HepG2 (cell line): ENCODE results near the gene MASP1. TPM values are rescaled to one million over a fixed set of nuclear protein-coding genes. Genes with fewer than 3 reads are reported as not detected.

Experiments used
- BRF2 ChIP-seq: sonication (generic); formaldehyde crosslinking; IDR thresholded peaks from 2 replicates; pipeline ENCODE4 v1.8.1; 2022; ENCODE audit warnings: mild to moderate bottlenecking, missing genetic modification reagents
- FOXA1 ChIP-seq, 2 experiments: fragments of 450-650 bp in 1 of 2; sonication (generic) in 1 of 2; formaldehyde crosslinking in 1 of 2; IDR thresholded peaks; 2 replicates each; pipeline versions ENCODE4 v1.4.0 to v1.6.1; 2016 to 2020; ENCODE audit warnings: missing genetic modification reagents in 1 of 2
- MBD4 ChIP-seq: IDR thresholded peaks from 2 replicates; pipeline ENCODE4 v1.6.1; 2012; ENCODE audit warnings: low read length, inconsistent platforms, borderline replicate concordance
- MTA3 ChIP-seq: sonication (generic); formaldehyde crosslinking; IDR thresholded peaks from 2 replicates; pipeline ENCODE4 v1.4.0; 2020; ENCODE audit warnings: missing genetic modification reagents
- PAXIP1 ChIP-seq: sonication (generic); formaldehyde crosslinking; conservative IDR thresholded peaks from 2 replicates; pipeline ENCODE4 v1.4.0; 2020; ENCODE audit warnings: mild to moderate bottlenecking, missing genetic modification reagents, moderate library complexity
- SMAD9 ChIP-seq: sonication (generic); formaldehyde crosslinking; IDR thresholded peaks from 2 replicates; pipeline ENCODE4 v1.5.1; 2020; ENCODE audit warnings: mild to moderate bottlenecking, missing genetic modification reagents
- ZNF142 ChIP-seq: sonication (generic); formaldehyde crosslinking; IDR thresholded peaks from 2 replicates; pipeline ENCODE4 v1.4.0; 2020; ENCODE audit warnings: missing genetic modification reagents
- ZNF24 ChIP-seq: fragments of 450-650 bp; IDR thresholded peaks from 2 replicates; pipeline ENCODE4 v1.6.1; 2017; ENCODE audit warnings: antibody characterized with exemption, mild to moderate bottlenecking
- ZNF709 ChIP-seq: sonication (generic); formaldehyde crosslinking; IDR thresholded peaks from 2 replicates; pipeline ENCODE4 v1.5.0; 2020; ENCODE audit warnings: mild to moderate bottlenecking, missing genetic modification reagents
- ZNF792 ChIP-seq: IDR thresholded peaks from 2 replicates; pipeline ENCODE4 v1.6.1; 2016
- polyA plus RNA-seq, 8 experiments: library from polyadenylated mRNA; depleted of rRNA in 3 of 8; stranded (reverse) in 7 of 8; unstranded in 1 of 8; fragments of >200 nt; fragmentation: Illumina TruSeq in 4 of 8; extraction: Trizol in 4 of 8; gene quantifications; 2 replicates each; pipeline versions ENCODE4 v1.2.1 to v1.2.3, GENCODE V29; 2011 to 2016; ENCODE audit warnings: low read depth in 4 of 8, missing spikeins in 1 of 8, mixed read lengths in 1 of 8; ENCODE audit not compliant: insufficient read depth in 1 of 8
- total RNA-seq, 5 experiments: library from RNA; depleted of rRNA; stranded (reverse); fragments of >200 nt; fragmentation: Illumina TruSeq; extraction: Trizol; gene quantifications; 2 replicates each; pipeline ENCODE4 v1.2.3, GENCODE V29; 2016; ENCODE audit warnings: low read depth in 1 of 5
- TF ChIP-seq, protein P1 (sequence below): sonication (generic); formaldehyde crosslinking; IDR thresholded peaks from 2 replicates; pipeline ENCODE4 v1.8.0; 2023; ENCODE audit warnings: mild to moderate bottlenecking, missing genetic modification reagents
- TF ChIP-seq, protein P2 (sequence below): sonication (generic); formaldehyde crosslinking; IDR thresholded peaks from 2 replicates; pipeline ENCODE4 v1.8.0; 2022; ENCODE audit warnings: missing genetic modification reagents, mild to moderate bottlenecking, inconsistent platforms, borderline replicate concordance
- TF ChIP-seq, protein P3 (sequence below): sonication (generic); formaldehyde crosslinking; IDR thresholded peaks from 2 replicates; pipeline ENCODE4 v1.5.0; 2020; ENCODE audit warnings: mild to moderate bottlenecking, missing genetic modification reagents, moderate library complexity

The MASP1 gene
- total and polyA plus RNA-seq, 2 of the 13 experiments (the other 11 are each of a cell fraction or from before 2014, with no cell fraction given), result 10.8 to 56.0 TPM

DNA sequence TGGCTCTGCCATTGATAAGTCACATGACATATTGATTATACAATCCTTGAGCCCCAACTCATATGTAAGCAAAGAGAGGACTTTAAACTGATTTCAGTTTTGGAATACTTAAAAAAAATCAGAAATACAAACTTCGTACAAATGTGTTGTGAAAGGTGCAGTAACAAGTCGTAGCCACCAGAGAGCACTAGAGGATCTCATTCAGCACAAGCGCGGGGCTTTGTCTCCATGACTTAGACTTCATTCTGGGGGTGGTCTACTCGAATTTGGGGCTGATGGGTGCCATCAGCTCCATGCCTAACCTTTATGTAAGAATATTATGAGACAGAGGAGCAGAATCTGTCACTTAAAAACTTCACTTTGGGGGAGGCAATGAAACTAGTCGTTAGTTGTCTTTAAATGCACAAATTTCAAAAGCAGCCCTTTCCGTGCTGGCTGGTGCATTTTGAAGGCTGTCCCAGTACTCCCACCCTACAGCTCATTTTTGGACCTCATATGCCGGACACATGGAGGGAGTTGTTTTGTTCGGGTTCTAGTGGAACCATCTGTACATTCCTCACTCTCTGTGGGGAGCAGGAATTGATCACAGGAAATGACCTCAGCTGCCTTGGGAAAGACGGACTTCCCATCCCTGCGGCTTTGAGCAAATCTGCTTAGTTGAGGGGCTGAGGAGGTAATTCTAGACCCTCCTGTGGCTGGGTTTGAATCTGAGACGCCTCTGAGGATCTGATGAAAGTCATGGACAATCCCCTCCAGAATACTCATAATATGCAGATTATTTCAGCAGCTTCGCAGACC is 27.5 kb upstream of the MASP1 start (continued):
- TF ChIP-seq PAXIP1 (CRISPR knock-in tag), result no peak
- no peak for TF ChIP-seq ZNF24
- TF ChIP-seq, protein P1, sequence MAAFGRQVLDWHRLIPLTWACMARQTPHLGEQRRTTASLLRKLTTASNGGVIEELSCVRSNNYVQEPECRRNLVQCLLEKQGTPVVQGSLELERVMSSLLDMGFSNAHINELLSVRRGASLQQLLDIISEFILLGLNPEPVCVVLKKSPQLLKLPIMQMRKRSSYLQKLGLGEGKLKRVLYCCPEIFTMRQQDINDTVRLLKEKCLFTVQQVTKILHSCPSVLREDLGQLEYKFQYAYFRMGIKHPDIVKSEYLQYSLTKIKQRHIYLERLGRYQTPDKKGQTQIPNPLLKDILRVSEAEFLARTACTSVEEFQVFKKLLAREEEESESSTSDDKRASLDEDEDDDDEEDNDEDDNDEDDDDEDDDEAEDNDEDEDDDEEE, result 0 out of 2 replicates have a peak, but pooled peaks have one; percentile 23
- TF ChIP-seq BRF2 (CRISPR knock-in tag), result no peak
- no peak for TF ChIP-seq ZNF142 (CRISPR knock-in tag)
- TF ChIP-seq ZNF792, result no peak
- no peak for TF ChIP-seq MTA3 (CRISPR knock-in tag)
- no peak for TF ChIP-seq ZNF709
- no peak for TF ChIP-seq FOXA1 (IDR thresholded peaks at IDR 0.05)
- no peak for TF ChIP-seq FOXA1 (CRISPR knock-in tag; IDR thresholded peaks at IDR 0.05)
- TF ChIP-seq SMAD9 (CRISPR knock-in tag), result no peak
- TF ChIP-seq MBD4, result no peak
- TF ChIP-seq, protein P2, sequence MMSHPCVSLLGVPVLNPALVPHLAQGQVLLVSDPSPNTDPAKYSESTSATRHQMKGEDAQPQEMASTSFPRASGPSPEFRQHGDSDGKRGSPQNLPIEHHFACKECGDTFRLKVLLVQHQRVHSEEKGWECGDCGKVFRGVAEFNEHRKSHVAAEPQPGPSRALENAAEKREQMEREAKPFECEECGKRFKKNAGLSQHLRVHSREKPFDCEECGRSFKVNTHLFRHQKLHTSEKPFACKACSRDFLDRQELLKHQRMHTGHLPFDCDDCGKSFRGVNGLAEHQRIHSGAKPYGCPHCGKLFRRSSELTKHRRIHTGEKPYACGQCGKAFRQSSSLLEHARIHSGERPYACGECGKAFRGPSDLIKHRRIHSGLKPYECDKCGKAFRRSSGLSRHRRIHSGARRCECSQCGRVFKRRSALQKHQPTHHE (CRISPR knock-in tag), result no peak
- TF ChIP-seq, protein P3, sequence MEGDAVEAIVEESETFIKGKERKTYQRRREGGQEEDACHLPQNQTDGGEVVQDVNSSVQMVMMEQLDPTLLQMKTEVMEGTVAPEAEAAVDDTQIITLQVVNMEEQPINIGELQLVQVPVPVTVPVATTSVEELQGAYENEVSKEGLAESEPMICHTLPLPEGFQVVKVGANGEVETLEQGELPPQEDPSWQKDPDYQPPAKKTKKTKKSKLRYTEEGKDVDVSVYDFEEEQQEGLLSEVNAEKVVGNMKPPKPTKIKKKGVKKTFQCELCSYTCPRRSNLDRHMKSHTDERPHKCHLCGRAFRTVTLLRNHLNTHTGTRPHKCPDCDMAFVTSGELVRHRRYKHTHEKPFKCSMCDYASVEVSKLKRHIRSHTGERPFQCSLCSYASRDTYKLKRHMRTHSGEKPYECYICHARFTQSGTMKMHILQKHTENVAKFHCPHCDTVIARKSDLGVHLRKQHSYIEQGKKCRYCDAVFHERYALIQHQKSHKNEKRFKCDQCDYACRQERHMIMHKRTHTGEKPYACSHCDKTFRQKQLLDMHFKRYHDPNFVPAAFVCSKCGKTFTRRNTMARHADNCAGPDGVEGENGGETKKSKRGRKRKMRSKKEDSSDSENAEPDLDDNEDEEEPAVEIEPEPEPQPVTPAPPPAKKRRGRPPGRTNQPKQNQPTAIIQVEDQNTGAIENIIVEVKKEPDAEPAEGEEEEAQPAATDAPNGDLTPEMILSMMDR, result peak; percentile 82
